ENCODE data around the gene PARD3B. TPM values are rescaled to one million over a fixed set of nuclear protein-coding genes. Genes with fewer than 3 reads are reported as not detected.

PARD3B gene
- polyA plus RNA-seq (2012; ENCODE audit: low read depth, missing spikeins), result not detected

- no peak for FAIRE-seq
- peak; percentile 11 for DNase-seq (ENCODE audit: insufficient read length, low spot score)
- no peak for TF ChIP-seq POLR2AphosphoS5 (IDR thresholded peaks at IDR 0.05; ENCODE audit: low read depth, low read length)
These were observed at the start of gene PARD3B for GRCh38 chr2:204544961-204545860. PARD3B (plus strand) TSS chr2:204545475; CDS start chr2:204546000, 525 bp downstream.

- DNase-seq (ENCODE audit: insufficient read length, low spot score), result no peak
- TF ChIP-seq TAF1 (IDR thresholded peaks at IDR 0.05; ENCODE audit: low read depth, low read length), result no peak
- TF ChIP-seq SPI1 (IDR thresholded peaks at IDR 0.05; ENCODE audit: low read depth, low read length), result no peak
- no peak for TF ChIP-seq POU2F2 (IDR thresholded peaks at IDR 0.05; ENCODE audit: low read depth, low read length)
- no peak for TF ChIP-seq PAX5 (IDR thresholded peaks at IDR 0.05; ENCODE audit: insufficient read depth, low read length, severe bottlenecking)
- TF ChIP-seq POLR2A (IDR thresholded peaks at IDR 0.05; ENCODE audit: low read depth, low read length), result no peak
- no peak for TF ChIP-seq POLR2AphosphoS5 (IDR thresholded peaks at IDR 0.05; ENCODE audit: low read depth, low read length)
- FAIRE-seq, result no peak
These were observed 48.5 kb upstream of the PARD3B start for GRCh38 chr2:204496779-204497178.

GRCh38 chr2:204497855-204498254, 47.4 kb upstream of the PARD3B start:
- FAIRE-seq (no peak), DNase-seq (ENCODE audit: insufficient read length, low spot score) (no peak)
- no peak for TF ChIP-seq PAX5 (IDR thresholded peaks at IDR 0.05; ENCODE audit: insufficient read depth, low read length, severe bottlenecking)
- TF ChIP-seq TAF1 (IDR thresholded peaks at IDR 0.05; ENCODE audit: low read depth, low read length), result no peak
- no peak for TF ChIP-seq SPI1 (IDR thresholded peaks at IDR 0.05; ENCODE audit: low read depth, low read length)
- no peak for TF ChIP-seq POLR2A (IDR thresholded peaks at IDR 0.05; ENCODE audit: low read depth, low read length)
- no peak for TF ChIP-seq POU2F2 (IDR thresholded peaks at IDR 0.05; ENCODE audit: low read depth, low read length)
- no peak for TF ChIP-seq POLR2AphosphoS5 (IDR thresholded peaks at IDR 0.05; ENCODE audit: low read depth, low read length)

- no peak for FAIRE-seq
- no peak for TF ChIP-seq PAX5 (IDR thresholded peaks at IDR 0.05; ENCODE audit: insufficient read depth, low read length, severe bottlenecking)
- DNase-seq (ENCODE audit: insufficient read length, low spot score), result no peak
These were observed 47.0 kb upstream of the PARD3B start for GRCh38 chr2:204498291-204498690.

- TF ChIP-seq POLR2A (IDR thresholded peaks at IDR 0.05; ENCODE audit: low read depth, low read length) (no peak), PAX5 (IDR thresholded peaks at IDR 0.05; ENCODE audit: insufficient read depth, low read length, severe bottlenecking) (no peak), SPI1 (IDR thresholded peaks at IDR 0.05; ENCODE audit: low read depth, low read length) (no peak), POU2F2 (IDR thresholded peaks at IDR 0.05; ENCODE audit: low read depth, low read length) (no peak), TAF1 (IDR thresholded peaks at IDR 0.05; ENCODE audit: low read depth, low read length) (no peak), POLR2AphosphoS5 (IDR thresholded peaks at IDR 0.05; ENCODE audit: low read depth, low read length) (no peak)
- DNase-seq (ENCODE audit: insufficient read length, low spot score) (no peak), FAIRE-seq (no peak)
These were observed 41.4 kb upstream of the PARD3B start for GRCh38 chr2:204503869-204504268.

- FAIRE-seq, result no peak
- TF ChIP-seq POLR2A (IDR thresholded peaks at IDR 0.05; ENCODE audit: low read depth, low read length), result no peak
- TF ChIP-seq POU2F2 (IDR thresholded peaks at IDR 0.05; ENCODE audit: low read depth, low read length), result no peak
- TF ChIP-seq TAF1 (IDR thresholded peaks at IDR 0.05; ENCODE audit: low read depth, low read length), result no peak
- no peak for TF ChIP-seq POLR2AphosphoS5 (IDR thresholded peaks at IDR 0.05; ENCODE audit: low read depth, low read length)
- TF ChIP-seq SPI1 (IDR thresholded peaks at IDR 0.05; ENCODE audit: low read depth, low read length), result no peak
- no peak for TF ChIP-seq PAX5 (IDR thresholded peaks at IDR 0.05; ENCODE audit: insufficient read depth, low read length, severe bottlenecking)
- DNase-seq (ENCODE audit: insufficient read length, low spot score), result no peak
These were observed 40.7 kb upstream of the PARD3B start for GRCh38 chr2:204504594-204504993.

- DNase-seq (ENCODE audit: insufficient read length, low spot score), result no peak
- TF ChIP-seq TAF1 (IDR thresholded peaks at IDR 0.05; ENCODE audit: low read depth, low read length) (no peak), POLR2AphosphoS5 (IDR thresholded peaks at IDR 0.05; ENCODE audit: low read depth, low read length) (no peak), PAX5 (IDR thresholded peaks at IDR 0.05; ENCODE audit: insufficient read depth, low read length, severe bottlenecking) (no peak), POU2F2 (IDR thresholded peaks at IDR 0.05; ENCODE audit: low read depth, low read length) (no peak), POLR2A (IDR thresholded peaks at IDR 0.05; ENCODE audit: low read depth, low read length) (no peak), SPI1 (IDR thresholded peaks at IDR 0.05; ENCODE audit: low read depth, low read length) (no peak)
- FAIRE-seq, result no peak
These were observed 39.8 kb upstream of the PARD3B start for GRCh38 chr2:204505488-204505887.

- FAIRE-seq (no peak), DNase-seq (ENCODE audit: insufficient read length, low spot score) (no peak)
- TF ChIP-seq TAF1 (IDR thresholded peaks at IDR 0.05; ENCODE audit: low read depth, low read length) (no peak), SPI1 (IDR thresholded peaks at IDR 0.05; ENCODE audit: low read depth, low read length) (no peak), POU2F2 (IDR thresholded peaks at IDR 0.05; ENCODE audit: low read depth, low read length) (no peak), PAX5 (IDR thresholded peaks at IDR 0.05; ENCODE audit: insufficient read depth, low read length, severe bottlenecking) (no peak), POLR2A (IDR thresholded peaks at IDR 0.05; ENCODE audit: low read depth, low read length) (no peak), POLR2AphosphoS5 (IDR thresholded peaks at IDR 0.05; ENCODE audit: low read depth, low read length) (no peak)
These were observed 39.3 kb upstream of the PARD3B start for GRCh38 chr2:204505946-204506345.

GRCh38 chr2:204507636-204508035, 37.6 kb upstream of the PARD3B start:
- no peak for FAIRE-seq
- DNase-seq (ENCODE audit: insufficient read length, low spot score), result no peak
- TF ChIP-seq SPI1 (IDR thresholded peaks at IDR 0.05; ENCODE audit: low read depth, low read length), result no peak
- TF ChIP-seq POLR2AphosphoS5 (IDR thresholded peaks at IDR 0.05; ENCODE audit: low read depth, low read length), result no peak
- no peak for TF ChIP-seq POU2F2 (IDR thresholded peaks at IDR 0.05; ENCODE audit: low read depth, low read length)
- TF ChIP-seq POLR2A (IDR thresholded peaks at IDR 0.05; ENCODE audit: low read depth, low read length), result no peak
- TF ChIP-seq PAX5 (IDR thresholded peaks at IDR 0.05; ENCODE audit: insufficient read depth, low read length, severe bottlenecking), result no peak
- no peak for TF ChIP-seq TAF1 (IDR thresholded peaks at IDR 0.05; ENCODE audit: low read depth, low read length)

Measured in GM12891 (cell line).